CD4-positive, alpha-beta T cell treated with Interferon gamma for 1 hour (primary cell): ENCODE measurements around the gene CCDC80.

Experiments used
- DNase-seq: peaks from one replicate; pipeline ENCODE4 v3.0.0-alpha.2; 2020

Gene CCDC80

DNA sequence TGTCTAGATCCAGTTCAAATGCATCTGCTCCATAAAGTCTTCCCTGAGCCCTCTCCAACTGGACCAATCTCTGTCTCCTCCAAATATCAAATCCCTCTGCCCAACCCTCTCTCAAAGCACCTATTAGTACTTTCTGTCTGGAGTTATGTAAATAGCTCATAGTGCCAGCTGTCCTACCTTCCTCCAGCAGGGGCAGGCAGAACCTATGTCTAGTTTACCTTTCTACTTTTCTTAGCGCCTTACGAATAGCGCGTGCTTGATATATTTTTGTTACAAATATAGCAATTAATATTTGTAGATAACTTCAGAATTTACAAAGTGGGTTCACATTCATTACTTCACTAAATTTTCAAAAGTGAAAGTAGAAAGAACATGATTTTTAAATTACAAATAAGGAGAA lies 14.0 kb upstream of the CCDC80 start:
- DNase-seq, result no peak

DNA sequence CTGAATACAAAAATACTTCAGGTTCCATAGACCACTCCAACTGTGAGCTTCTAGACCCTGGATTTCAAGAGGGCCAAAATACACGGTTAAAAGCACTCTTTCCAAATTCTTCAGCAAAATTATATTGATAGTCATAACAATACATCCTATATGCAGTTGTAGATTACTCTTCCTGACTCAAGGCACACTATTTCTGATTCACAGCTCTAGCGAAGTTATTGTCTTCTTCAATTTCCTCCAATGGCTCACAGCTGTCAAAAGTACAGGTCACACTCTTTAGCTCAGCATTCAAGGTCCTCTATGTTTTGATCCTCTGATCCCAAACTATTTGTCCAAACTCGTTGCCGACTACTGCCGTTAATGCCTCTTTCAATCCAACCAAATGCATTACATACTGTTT lies 13.5 kb upstream of the CCDC80 start:
- DNase-seq, result no peak

DNA sequence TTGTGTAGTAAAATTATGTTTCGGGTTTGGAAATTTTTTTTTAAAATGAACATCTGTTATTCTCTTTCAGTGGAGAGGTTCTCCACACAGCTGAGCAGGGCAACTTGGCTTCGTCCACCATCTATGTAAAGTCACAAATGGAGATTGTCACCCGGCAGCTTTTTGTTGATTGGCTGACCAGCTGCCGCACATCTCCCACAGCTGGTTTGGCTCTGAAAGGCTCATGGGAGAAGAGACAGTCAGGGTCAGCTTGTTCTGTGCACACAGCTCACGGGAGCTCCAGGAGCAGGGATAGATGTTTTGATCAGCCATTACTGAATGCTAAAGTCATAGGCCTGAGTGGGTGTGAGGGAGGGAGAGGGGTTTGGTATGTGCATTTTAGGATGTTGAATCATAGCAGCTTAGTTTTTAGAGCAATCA lies 12.9 kb upstream of the CCDC80 start:
- no peak for DNase-seq

GRCh38 chr3:112653209-112653871 lies 12.4 kb upstream of the CCDC80 start:
- no peak for DNase-seq

DNA sequence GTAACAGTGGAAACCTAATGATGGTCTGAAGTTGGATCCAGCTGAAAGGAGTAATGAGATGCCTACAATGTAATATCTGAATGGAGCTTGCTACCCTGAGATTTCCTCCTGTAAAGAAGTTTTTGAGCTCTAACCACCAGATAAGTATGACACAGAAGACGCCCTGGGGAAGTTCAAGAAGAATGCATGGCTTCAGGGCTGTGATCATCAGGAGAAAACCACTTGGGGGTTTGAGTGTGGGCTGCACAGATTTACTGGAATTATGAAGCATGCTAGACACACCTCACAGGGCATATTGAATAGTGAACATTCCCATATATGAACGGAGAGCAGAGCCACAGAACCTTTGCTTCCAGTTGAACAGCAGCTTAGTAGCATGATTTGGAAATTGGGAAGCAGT lies 10.6 kb upstream of the CCDC80 start:
- DNase-seq, result no peak

- no peak for DNase-seq
Observed at GRCh38 chr3:112651071-112651470, 10.1 kb upstream of the CCDC80 start.

DNA sequence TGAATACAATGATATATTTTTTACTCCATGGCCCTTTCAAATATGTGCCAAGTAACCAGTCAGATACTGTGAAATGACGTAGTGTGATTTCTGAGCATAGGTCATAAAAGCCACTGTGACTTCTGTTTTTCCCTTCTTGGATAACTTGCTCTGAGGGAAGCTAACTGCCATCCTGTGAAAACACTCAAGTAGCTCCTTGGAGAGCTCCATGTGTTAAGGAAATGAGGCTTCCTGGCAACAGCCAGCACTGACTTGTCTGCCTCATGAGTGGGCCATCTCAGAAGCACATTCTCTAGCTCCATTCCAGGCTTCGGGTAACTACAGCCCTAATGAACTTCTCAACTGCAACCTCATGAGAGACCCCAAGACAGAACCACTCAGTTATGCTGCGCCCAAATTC lies 9.5 kb upstream of the CCDC80 start:
- DNase-seq, result no peak

- DNase-seq, result no peak
Observed at GRCh38 chr3:112649478-112649735, 8.5 kb upstream of the CCDC80 start.

GRCh38 chr3:112647122-112647521 lies 6.2 kb upstream of the CCDC80 start:
- no peak for DNase-seq

DNA sequence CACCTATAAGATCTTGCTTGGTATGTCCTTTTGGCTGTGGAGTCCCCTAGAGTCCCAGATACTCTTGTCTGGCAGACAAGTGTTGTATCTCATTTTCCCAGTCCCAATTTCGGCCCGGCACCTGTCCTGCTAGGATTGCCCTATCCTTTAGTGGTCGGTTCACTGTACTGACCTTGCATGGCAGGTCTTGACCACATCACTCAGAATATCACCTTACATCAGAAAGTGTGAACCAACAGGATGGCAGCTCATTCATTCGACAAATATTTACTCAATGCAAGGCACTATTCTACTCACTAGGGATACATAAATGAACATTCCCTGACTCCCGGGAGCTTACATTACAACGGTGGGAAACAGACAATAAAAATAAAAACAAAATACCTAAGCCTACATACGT lies 5.7 kb upstream of the CCDC80 start:
- DNase-seq, result no peak

- no peak for DNase-seq
Observed at GRCh38 chr3:112644453-112644852, 3.5 kb upstream of the CCDC80 start.

DNA sequence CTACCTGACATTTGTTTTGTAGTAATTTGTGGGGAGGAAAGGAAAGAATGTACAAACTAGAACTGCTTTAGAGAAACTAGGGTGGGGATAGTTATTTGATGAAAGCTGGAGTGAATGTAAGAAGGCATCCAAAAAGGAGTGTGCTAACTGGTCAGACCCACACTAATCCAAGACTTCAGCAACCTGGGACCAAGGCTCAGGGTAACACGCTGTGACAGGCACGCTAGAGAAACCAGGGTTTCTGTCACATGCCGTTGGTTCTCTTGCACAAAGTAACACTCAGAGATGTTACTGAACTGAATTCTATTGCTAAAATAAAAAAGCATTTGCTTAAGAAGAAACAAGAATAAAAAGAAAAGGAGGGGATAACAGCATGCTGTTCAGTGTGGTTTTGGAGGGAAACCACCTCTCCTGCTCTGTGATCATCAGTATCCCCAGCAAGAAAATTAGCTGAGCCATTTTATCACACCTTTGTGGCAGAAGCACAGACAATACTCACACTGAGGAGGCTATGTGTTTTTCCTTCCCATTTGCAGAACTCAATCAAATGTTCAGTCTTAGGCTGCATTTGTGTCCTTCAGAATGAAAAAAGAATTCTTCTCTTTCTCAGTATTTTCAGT lies 2.8 kb upstream of the CCDC80 start:
- no peak for DNase-seq

GRCh38 chr3:112642912-112643506 lies 2.1 kb upstream of the CCDC80 start:
- DNase-seq, result peak; percentile 79

DNA sequence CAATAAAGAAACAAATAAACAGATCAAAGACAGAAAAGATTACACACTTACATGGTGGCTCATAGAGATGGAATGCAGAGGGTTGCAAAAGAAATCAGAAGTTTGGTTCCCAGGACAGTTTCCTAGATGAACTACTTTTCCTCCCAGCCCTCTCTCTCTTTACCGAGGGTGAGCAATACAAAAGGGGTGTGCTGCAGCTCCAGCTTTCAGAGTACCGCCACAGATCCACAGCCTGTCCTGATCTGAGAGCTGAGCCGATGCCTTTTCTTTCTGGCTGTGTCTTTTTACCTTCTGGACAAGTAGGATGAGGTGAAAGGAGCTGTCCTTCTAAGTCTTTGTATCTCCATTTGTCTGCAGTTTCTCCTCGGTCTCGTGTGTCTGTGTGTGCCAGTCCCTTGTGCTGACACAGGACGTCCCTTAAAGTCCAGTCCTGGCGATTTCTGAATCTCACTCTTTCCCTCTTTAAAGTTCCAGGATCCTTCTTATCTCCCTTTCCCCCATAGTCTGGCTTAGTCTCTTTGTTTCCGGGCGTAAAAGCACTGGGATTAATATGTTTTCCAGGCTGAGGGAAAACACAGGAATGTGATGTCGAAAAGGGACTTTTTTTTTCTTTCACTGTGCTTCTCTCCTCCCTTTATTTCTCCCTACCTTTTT lies 540 bp downstream of the CCDC80 start:
- DNase-seq, result no peak

DNA sequence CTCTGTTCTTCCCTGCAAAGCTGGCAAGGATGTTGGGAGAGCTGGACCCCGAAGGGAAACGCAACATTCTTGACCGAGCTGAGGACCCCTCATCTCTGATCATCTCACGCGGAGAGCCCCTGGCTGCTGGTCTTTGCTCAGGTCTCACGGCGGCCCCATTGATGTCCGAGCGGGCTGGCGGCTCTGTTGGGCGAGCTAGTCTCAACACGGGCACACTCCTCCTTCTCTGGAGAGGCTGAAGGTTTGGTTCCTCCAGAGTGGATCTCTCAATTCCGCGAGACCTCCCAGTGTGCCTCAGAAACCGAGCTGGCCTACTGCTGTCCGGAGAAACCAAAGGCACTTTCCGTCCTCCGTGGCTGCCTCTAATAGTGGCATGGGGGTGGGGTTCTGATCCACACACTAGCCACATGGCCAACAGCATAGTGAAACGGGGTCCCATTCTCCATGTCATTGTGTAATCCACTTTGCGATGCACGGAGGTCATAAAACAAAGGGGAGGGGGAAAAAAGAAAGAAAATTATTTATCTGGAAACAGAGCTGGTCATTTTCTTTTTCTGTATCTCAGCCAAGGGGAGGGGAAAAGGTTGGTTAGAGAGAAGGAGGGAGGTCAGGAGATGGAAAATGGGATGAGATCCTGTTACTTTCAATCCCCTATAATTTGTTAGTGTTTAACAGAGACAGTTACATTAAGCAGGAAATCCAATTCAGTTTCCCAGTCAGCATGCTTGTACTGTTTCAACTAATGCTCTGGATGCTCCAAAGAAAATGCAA lies 1.3 kb downstream of the CCDC80 start:
- no peak for DNase-seq

DNA sequence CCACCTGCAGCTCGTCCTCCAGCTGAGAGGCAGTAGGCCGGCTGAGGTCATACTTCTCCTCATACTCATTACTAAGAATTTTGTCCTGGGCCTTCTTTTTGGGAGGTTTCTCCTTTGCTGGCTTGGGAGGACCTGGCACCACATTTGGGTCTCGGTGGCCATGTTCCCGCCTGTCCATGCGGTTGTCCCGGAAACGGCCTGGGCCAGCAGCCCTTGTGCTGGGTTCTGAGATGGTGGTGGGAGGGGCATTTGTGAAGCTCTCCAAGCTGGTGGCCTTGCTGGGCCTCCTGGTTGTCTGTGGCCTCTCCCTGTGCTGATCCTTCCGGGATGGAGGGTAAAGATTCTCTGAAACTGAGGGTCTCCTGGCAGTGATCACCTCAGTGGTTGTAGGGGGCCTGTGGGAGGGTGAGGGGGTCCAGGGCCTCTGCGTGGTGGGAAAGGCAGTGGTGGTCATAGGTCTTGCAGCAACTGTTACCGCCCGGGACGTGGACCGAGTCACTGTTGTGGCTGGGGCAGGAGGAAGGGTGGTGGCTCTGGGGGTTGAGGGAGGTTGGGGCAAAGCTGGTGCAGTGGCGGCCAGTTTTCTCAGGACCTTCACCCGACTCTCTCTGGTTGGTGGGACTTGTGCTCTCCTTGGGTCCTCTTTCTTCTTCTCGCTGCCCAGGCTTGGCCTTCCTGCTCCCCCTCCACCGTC lies 2.5 kb downstream of the CCDC80 start:
- no peak for DNase-seq

GRCh38 chr3:112637700-112638099 lies 3.2 kb downstream of the CCDC80 start:
- DNase-seq, result no peak

DNA sequence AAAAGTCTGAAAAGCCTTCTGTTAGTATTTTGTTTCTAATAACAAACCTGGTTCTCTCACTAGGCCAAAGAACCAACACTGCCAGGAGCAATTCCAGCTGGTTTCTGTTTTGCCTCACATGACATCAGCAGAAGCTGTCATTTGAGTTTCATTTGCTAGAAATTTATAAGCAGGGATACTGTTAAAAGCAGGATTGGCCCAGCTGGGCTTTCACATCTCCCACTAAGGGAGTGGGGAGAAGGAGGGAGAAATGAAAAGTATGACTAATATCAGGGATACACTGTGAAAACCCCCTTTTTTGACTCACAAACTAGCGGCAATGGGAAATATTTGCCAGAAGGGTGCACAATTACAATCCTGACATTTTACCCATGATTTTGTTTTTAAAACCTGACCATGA lies 5.3 kb downstream of the CCDC80 start:
- no peak for DNase-seq

DNA sequence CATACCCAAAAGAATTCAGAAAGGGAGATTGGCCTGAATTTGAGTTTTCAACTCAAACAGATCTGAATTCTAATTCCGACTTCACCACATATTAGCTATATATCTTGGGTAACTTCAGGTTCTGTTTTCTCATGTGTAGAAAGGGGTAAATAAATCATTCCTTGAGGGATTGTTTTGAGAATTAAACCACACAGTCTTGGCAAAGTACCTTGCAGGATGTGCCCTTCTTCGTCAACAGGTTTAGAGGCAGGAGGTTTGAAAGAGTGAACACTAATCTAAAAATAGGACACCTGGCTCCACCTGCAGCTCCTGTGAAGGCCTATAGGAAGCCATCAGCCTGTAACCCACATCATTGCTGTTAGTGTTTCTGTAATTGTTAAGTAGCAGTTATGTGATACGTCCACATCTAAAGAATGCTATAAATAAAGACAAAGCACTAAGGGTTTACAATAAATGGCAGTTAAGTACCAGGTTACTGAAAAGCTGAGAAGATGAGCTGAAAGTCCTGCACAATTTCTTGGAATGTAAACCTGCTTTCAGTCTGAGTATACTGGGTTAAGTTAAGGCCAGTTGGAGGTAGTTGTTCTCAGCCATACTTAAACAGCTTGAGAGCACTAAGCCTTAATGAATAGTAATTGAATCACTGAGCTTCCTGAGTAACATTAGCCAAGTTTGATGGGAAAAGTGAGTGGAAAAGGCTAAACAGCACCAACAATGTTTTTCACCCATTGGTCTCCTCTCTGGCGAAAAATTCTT lies 6.0 kb downstream of the CCDC80 start:
- DNase-seq, result no peak

GRCh38 chr3:112633757-112634156 lies 7.2 kb downstream of the CCDC80 start:
- no peak for DNase-seq

DNA sequence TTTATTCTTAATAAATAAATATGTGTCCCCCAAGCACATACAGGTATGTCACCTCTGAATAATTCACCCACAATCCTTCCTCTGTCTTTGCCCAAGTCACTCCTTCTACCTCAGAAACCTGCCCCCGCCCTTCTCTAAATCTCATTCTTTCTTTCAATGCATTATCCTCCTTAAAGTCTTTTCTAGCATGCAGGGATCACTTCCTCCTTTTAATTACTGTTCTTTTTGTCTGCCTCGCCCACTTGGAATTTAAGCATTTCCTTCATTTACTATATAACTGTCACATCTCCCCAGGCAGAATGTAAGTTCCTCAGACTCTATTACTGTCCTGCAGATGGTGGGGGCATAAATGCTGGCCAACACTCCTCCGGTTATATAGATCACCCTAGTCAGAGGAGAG lies 7.8 kb downstream of the CCDC80 start:
- no peak for DNase-seq

- DNase-seq, result no peak
Observed at GRCh38 chr3:112632596-112632995, 8.3 kb downstream of the CCDC80 start.
